HG03159 (cell line): Measurements from ENCODE around the gene UNC93B1.
A peak's percentile ranks its signal among the peaks of the same experiment; 100 is the strongest.

Experiments used
- ATAC-seq: cut with Tn5 transposase; IDR thresholded peaks from one replicate; pipeline ENCODE4 v1.9.1; 2021; ENCODE audit warnings: mild to moderate bottlenecking, moderate library complexity; ENCODE audit not compliant: unreplicated experiment

The UNC93B1 gene

GRCh38 chr11:68003846-68004550 lies at the start of gene UNC93B1:
Gene UNC93B1 (minus strand): TSS chr11:68004097. CDS start chr11:68004043, 54 bp downstream.
- ATAC-seq = peak; percentile 54

DNA sequence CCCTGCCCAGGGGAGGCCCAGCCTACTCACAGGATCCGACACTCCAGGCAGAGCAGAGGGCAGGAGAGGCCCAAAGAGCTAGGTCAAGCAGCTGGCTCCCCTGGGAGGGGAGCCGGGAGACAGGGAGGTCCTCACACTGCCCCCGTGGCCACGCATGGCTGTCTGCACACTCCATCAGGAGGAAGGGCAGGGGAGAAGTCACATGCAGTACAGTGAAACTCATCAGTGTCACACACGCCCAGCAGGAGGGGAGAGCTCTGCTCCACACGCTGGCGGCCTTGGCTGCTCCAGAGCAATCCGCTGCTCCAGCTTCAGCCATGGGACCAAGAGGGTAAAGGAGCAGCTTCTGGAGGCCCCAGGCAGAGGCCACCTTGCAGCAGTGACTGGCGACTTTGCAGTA lies 49.2 kb upstream of the UNC93B1 start:
- no peak for ATAC-seq

- no peak for ATAC-seq
Measured at GRCh38 chr11:68052137-68052873, 48.4 kb upstream of the UNC93B1 start.

DNA sequence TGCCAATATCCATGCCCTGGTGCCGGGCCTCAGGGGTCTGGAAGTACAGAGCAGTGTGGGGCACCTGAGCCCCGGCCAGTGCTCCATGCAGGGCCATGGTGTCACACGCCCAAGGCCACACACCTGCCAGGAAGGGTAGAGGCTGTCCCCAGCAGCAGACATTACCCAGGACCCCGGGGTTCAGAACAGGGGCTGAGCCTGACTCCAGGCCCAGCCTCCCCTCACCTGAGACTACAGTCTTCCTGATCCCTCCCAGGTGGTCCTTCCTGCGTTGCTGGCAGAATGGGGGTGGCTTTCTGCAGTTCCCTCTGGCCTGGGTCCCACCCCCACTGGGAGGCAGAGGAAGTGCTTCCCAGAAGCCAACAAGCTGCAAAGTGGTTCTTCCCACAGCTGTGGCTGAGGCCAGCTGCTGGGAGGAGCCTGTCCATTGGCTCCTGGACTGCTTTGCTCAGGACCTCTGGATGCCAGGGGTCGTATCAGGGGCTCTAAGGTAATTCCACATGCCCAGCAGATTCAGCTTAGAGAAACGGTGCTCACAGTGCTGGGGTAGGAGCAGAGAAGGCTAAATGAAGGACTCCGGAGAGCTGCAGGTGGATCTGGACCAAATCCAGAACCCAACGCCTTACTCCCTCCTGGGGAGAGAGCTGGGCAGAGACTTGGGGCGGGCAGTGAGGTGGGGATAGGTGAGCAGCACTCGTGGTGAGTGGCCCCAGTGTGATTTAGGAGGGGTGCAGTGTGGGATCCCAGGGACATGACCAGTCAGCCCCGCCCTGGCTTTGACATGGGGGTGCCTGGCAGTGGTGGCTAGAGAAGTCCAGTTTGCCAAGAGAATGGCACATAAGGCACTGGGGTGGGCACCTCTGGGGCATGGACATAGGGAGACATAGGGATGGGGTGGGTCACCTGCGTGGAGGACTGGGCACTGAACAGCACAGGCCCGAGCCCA lies 47.6 kb upstream of the UNC93B1 start:
- ATAC-seq = no peak

- ATAC-seq = no peak
Measured at GRCh38 chr11:68050371-68050841, 46.5 kb upstream of the UNC93B1 start.

GRCh38 chr11:68049509-68050370 lies 45.8 kb upstream of the UNC93B1 start:
- no peak for ATAC-seq

- no peak for ATAC-seq
Measured at GRCh38 chr11:68048681-68049508, 45.0 kb upstream of the UNC93B1 start.

DNA sequence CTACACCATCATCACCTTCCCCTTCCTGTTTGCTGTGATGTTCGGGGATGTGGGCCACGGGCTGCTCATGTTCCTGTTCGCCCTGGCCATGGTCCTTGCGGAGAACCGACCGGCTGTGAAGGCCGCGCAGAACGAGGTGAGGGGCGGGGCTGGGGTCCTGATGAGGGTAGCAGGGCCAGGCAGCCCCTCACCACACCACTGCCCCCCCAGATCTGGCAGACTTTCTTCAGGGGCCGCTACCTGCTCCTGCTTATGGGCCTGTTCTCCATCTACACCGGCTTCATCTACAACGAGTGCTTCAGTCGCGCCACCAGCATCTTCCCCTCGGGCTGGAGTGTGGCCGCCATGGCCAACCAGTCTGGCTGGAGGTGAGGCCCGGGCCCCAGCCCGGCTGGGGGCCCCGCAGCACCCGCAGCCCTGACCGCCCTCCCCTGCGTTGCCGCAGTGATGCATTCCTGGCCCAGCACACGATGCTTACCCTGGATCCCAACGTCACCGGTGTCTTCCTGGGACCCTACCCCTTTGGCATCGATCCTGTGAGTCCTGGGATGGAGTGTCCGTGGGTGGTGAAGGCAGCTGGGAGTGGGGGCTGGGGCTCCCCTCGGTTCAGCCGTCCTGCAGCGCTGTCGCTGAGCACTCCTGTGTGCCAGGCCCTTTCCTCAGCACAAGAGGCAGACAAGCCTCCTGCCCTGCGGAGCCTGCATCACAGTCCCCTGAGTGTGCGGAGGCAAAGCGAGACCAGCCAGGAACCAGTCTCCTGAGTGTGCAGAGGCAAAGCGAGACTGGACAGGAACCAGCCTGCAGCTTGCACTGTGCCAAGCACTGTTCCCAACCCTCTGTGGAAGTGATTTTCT lies 43.8 kb upstream of the UNC93B1 start:
- ATAC-seq = no peak

DNA sequence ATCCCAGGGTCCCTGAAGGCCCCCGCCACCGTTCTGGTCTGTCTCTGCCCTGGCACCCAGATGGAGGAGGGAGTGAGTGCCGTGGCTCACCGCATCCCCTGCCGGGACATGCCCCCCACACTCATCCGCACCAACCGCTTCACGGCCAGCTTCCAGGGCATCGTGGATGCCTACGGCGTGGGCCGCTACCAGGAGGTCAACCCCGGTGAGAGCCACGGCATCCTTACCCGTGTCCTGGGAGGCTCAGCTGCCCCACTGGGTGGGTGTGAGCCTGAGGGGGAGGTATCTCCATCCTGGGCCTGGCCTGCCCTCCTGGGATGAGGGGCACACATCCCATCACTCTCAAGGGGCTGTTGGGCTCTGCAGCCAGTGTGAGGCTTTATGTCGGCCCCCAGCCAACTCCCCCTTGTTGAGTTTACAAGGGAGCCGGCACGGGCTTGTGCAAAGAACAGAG lies 41.0 kb upstream of the UNC93B1 start:
- ATAC-seq = no peak

DNA sequence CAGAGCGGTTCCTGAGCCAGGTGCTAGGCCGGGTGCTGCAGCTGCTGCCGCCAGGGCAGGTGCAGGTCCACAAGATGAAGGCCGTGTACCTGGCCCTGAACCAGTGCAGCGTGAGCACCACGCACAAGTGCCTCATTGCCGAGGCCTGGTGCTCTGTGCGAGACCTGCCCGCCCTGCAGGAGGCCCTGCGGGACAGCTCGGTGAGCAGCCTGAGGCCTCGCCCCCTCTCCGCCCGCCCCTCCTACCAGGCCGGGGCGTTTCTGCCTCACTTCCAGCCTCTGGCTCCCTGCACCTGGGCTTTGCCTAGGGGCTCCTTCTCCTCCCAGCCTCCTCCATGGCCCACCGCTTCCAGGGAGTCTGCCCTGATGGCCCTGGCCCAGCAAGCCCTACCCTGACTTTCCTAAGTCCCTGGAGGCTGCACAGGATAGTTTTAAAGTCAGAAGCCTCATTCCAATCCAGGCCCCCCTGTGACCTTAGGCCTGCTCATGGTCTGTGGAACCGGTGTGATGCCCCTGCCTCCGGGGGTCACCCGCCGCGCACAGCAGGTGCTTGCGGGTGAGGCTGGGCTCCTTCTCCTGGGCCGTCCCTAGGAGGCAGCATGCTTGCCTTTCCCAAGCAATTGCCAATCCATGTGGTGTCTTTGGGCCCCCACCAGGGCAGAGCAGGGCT lies 40.4 kb upstream of the UNC93B1 start:
- ATAC-seq = no peak

- no peak for ATAC-seq
Measured at GRCh38 chr11:68043349-68044144, 39.6 kb upstream of the UNC93B1 start.

GRCh38 chr11:68043029-68043348 lies 39.1 kb upstream of the UNC93B1 start:
- ATAC-seq = no peak

DNA sequence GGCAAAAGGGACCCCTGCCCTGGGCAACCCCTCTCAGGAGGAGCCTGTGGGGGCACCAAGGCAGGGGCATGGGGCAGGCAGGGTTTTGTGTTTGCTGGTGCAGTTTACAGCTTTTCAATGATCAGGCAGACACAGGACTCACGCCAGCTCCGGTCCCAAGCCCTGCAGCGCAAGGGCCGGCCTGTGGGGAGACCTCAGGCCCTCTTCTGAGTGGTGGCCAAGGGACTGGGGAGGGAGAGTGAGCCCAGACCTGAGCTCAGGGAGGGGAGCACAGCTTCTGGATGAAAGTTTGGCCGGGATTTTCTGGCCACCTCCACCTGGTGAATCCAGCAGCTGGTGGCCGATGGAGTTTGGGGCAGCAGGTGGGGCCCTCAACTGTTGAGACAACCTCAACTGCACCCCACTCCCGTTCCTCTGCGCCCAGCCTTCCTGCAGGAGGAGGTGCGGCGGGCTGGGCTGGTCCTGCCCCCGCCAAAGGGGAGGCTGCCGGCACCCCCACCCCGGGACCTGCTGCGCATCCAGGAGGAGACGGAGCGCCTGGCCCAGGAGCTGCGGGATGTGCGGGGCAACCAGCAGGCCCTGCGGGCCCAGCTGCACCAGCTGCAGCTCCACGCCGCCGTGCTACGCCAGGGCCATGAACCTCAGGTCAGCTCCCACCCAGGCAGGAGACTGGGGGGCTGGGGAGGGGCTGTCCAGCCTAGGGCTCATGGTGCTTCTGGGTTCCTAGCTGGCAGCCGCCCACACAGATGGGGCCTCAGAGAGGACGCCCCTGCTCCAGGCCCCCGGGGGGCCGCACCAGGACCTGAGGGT lies 38.5 kb upstream of the UNC93B1 start:
- ATAC-seq = no peak

- ATAC-seq = no peak
Measured at GRCh38 chr11:68041617-68042218, 37.8 kb upstream of the UNC93B1 start.

GRCh38 chr11:68040957-68041591 lies 37.2 kb upstream of the UNC93B1 start:
- ATAC-seq = no peak
